Keratinocyte (primary cell): ENCODE measurements around the gene ZDHHC3. TPM values are rescaled to one million over a fixed set of nuclear protein-coding genes. Genes with fewer than 3 reads are reported as not detected.

Source experiments
- DNase-seq: peaks from one replicate; pipeline ENCODE4 v3.0.0-alpha.2; 2011; ENCODE audit warnings: low read depth, missing footprints, low spot score
- FAIRE-seq: peaks from 2 replicates; lab custom pipeline; 2011; peaks lifted over from hg19 to GRCh38; lab: Jason Lieb, UNC
- H2AFZ ChIP-seq: 2 replicates; pipeline ENCODE4 v1.6.0; 2012; ENCODE audit warnings: low read length, control low read depth, inconsistent platforms; ENCODE audit not compliant: control insufficient read depth
- H3K27ac ChIP-seq: 2 replicates; pipeline ENCODE4 v1.5.1; 2011; ENCODE audit warnings: low read length; ENCODE audit not compliant: control insufficient read depth, insufficient read depth
- H3K27me3 ChIP-seq: 3 replicates; pipeline ENCODE4 v1.6.0; 2011; ENCODE audit warnings: low read length; ENCODE audit not compliant: control insufficient read depth, insufficient read depth; ENCODE audit errors: extremely low read depth
- H3K36me3 ChIP-seq, 2 experiments: 2 replicates in 1 of 2; 3 replicates in 1 of 2; pipeline ENCODE4 v1.5.1; 2011; ENCODE audit warnings: low read length in 2 of 2, mild to moderate bottlenecking in 1 of 2; ENCODE audit not compliant: control insufficient read depth in 2 of 2, insufficient read depth in 2 of 2; ENCODE audit errors: extremely low read depth in 1 of 2
- H3K4me1 ChIP-seq: 3 replicates; pipeline ENCODE4 v1.5.1; 2011; ENCODE audit warnings: low read length; ENCODE audit not compliant: control insufficient read depth, insufficient read depth; ENCODE audit errors: extremely low read depth
- H3K4me2 ChIP-seq: 3 replicates; pipeline ENCODE4 v1.6.0; 2011; ENCODE audit warnings: low read depth, low read length; ENCODE audit not compliant: control insufficient read depth, insufficient read depth; ENCODE audit errors: extremely low read depth
- H3K4me3 ChIP-seq, 3 experiments: fragments of 200-600 bp in 1 of 3; sonication (generic) in 1 of 3; 2 replicates in 2 of 3; 3 replicates in 1 of 3; pipeline ENCODE4 v1.5.1; 2011 to 2016; ENCODE audit warnings: low read length in 3 of 3, mild to moderate bottlenecking in 3 of 3, control low read depth in 2 of 3, inconsistent platforms in 1 of 3, low read depth in 1 of 3, mixed read lengths in 1 of 3, mixed run types in 1 of 3, moderate library complexity in 1 of 3; ENCODE audit not compliant: control insufficient read depth in 2 of 3, insufficient read depth in 2 of 3; ENCODE audit errors: extremely low read depth in 1 of 3
- H3K79me2 ChIP-seq: 2 replicates; pipeline ENCODE4 v1.6.0; 2012; ENCODE audit warnings: low read length; ENCODE audit not compliant: control insufficient read depth, insufficient read depth
- H3K9ac ChIP-seq: 3 replicates; pipeline ENCODE4 v1.6.0; 2011; ENCODE audit warnings: low read length; ENCODE audit not compliant: control insufficient read depth, insufficient read depth; ENCODE audit errors: extremely low read depth
- H3K9me1 ChIP-seq: 3 replicates; pipeline ENCODE4 v1.6.0; 2011; ENCODE audit warnings: low read length; ENCODE audit not compliant: control insufficient read depth, insufficient read depth; ENCODE audit errors: extremely low read depth
- H3K9me3 ChIP-seq: 2 replicates; pipeline ENCODE4 v1.5.1; 2012; ENCODE audit warnings: low read depth, low read length; ENCODE audit not compliant: control insufficient read depth
- H4K20me1 ChIP-seq: 3 replicates; pipeline ENCODE4 v1.6.0; 2011; ENCODE audit warnings: low read length; ENCODE audit not compliant: control insufficient read depth, insufficient read depth; ENCODE audit errors: extremely low read depth
- EZH2 ChIP-seq: IDR thresholded peaks from one replicate; pipeline ENCODE4 v1.6.1; 2012; ENCODE audit warnings: inconsistent platforms, mild to moderate bottlenecking, low read length, moderate library complexity
- dilution Hi-C: fragments of 300-500 bp; cut with MboI; formaldehyde crosslinking; loops from one replicate; pipeline ENCODE4 v1.7.0; 2020; ENCODE audit warnings: low sequenced_read_pairs; ENCODE audit not compliant: extremely low pct_ligation_motif_present
- polyA plus RNA-seq, 5 experiments: library from polyadenylated mRNA; depleted of rRNA in 3 of 5; stranded (reverse) in 3 of 5; stranded (forward) in 1 of 5; unstranded in 1 of 5; fragments of >200 nt; gene quantifications; 1 replicate in 1 of 5; 2 replicates in 3 of 5; 3 replicates in 1 of 5; pipeline versions ENCODE4 v1.2.1 to v1.2.3, GENCODE V29; 2011 to 2012; ENCODE audit warnings: missing spikeins in 2 of 5, low read depth in 1 of 5, low replicate concordance in 1 of 5
- TF ChIP-seq, protein P1 (sequence below), 3 experiments: IDR thresholded peaks in 1 of 3; conservative IDR thresholded peaks in 1 of 3; optimal IDR thresholded peaks in 1 of 3; 2 replicates in 2 of 3; 3 replicates in 1 of 3; pipeline versions ENCODE3 to v1.5.1; 2011; ENCODE audit warnings: low read length in 3 of 3, mild to moderate bottlenecking in 3 of 3, moderate library complexity in 2 of 3, control low read depth in 1 of 3, inconsistent platforms in 1 of 3; ENCODE audit not compliant: insufficient read depth in 2 of 3; ENCODE audit errors: extremely low read depth in 1 of 3

ZDHHC3 gene
- polyA plus RNA-seq, 1 donor (not counting 4 experiments of a cell fraction or from before 2014, with no cell fraction given), result 151 TPM

DNA sequence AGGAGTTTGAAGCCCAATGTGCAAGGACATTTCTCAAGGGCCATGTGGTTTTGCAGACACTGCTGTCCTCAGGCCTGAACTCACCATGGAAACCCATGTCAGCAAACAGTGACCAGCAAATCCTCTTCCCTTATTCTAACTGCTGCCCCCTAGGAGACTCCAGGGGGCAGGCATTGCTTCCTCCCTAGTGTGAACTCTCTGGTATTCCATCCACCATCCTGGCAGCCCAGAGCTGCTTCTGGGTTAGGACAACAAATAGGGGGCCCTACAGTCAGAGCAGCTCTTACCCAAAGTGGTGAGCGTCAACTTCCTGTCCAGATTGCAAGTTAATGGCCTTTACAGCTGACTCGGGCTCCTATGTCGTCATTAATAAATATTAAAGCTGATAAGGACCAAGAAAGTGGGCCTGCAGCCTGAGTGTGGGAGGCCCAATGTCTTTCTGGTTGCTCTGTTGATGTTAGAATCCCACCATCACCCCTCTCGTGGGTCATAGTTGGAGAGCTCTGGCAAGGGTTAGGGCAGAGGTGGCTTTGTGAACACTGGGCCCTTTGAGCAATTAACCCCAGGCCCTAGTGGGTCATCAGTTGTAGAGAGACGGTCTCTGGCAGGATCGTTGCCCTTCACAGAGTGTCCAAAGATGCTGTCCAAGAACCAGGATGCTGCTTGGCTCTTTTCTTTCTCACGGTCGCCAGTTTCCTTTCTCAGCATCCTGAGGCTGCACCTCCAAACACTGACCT is 60.1 kb downstream of the ZDHHC3 start:
- FAIRE-seq (no peak), DNase-seq (no peak)
- Histone ChIP-seq H3K36me3 (peaks cover 8 to 14% of the 10 kb centered on the region in 2 experiments), H3K4me2 (no peak overlapping the region), H3K27ac (no peak overlapping the region), H2AFZ (no peak overlapping the region), H4K20me1 (no peaks in the 10 kb centered on the region), H3K27me3 (no peaks in the 10 kb centered on the region), H3K9me1 (no peaks in the 10 kb centered on the region), H3K9ac (no peak overlapping the region), H3K4me1 (no peaks in the 10 kb centered on the region), H3K79me2 (no peaks in the 10 kb centered on the region), H3K4me3 (no peak overlapping the region), H3K9me3 (no peaks in the 10 kb centered on the region)
- TF ChIP-seq, protein P1, sequence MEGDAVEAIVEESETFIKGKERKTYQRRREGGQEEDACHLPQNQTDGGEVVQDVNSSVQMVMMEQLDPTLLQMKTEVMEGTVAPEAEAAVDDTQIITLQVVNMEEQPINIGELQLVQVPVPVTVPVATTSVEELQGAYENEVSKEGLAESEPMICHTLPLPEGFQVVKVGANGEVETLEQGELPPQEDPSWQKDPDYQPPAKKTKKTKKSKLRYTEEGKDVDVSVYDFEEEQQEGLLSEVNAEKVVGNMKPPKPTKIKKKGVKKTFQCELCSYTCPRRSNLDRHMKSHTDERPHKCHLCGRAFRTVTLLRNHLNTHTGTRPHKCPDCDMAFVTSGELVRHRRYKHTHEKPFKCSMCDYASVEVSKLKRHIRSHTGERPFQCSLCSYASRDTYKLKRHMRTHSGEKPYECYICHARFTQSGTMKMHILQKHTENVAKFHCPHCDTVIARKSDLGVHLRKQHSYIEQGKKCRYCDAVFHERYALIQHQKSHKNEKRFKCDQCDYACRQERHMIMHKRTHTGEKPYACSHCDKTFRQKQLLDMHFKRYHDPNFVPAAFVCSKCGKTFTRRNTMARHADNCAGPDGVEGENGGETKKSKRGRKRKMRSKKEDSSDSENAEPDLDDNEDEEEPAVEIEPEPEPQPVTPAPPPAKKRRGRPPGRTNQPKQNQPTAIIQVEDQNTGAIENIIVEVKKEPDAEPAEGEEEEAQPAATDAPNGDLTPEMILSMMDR (optimal IDR thresholded peaks at IDR 0.05 in 1 of 3, IDR thresholded peaks at IDR 0.05 in 1 of 3, conservative IDR thresholded peaks at IDR 0.05 in 1 of 3; ENCODE audit: extremely low read depth in 1 of 3, insufficient read depth in 2 of 3, low read length in 3 of 3), result no peak
- TF ChIP-seq EZH2, result no peak
- dilution Hi-C loops, result no loop called here

DNA sequence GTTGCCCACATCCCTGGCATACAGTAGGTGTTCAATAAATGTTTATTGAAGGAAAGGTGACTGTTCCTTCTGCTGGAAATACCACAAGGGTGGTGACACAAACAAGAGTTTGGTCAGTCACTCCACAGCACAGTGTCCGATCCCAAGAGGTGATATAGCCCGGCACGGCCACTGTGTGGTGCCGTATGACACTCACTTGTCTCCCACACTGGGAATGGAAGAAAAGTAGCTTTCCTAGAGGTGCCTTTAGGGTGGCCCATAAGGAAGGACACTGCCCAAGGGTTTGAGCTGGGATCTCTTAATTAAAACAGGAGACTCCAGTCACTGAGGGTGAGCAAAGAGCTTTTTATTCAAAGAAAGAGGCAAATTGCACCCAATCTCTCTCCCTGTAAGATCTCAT is 61.0 kb downstream of the ZDHHC3 start:
- peaks cover 4% of the 10 kb centered on the region for H3K9me3 ChIP-seq
- FAIRE-seq, result no peak
- peaks cover 8 to 14% of the 10 kb centered on the region in 2 experiments for H3K36me3 ChIP-seq
- no peak for DNase-seq
- H3K79me2 ChIP-seq, result no peaks in the 10 kb centered on the region
- H3K4me1 ChIP-seq, result no peaks in the 10 kb centered on the region
- no peak overlapping the region for H3K27ac ChIP-seq
- no peaks in the 10 kb centered on the region for H4K20me1 ChIP-seq
- no peak overlapping the region for H2AFZ ChIP-seq
- dilution Hi-C loops, result no loop called here
- no peaks in the 10 kb centered on the region for H3K27me3 ChIP-seq
- no peak overlapping the region for H3K4me2 ChIP-seq
- H3K4me3 ChIP-seq, result no peak overlapping the region
- no peak overlapping the region for H3K9ac ChIP-seq
- H3K9me1 ChIP-seq, result no peaks in the 10 kb centered on the region
- no peak for TF ChIP-seq EZH2
- TF ChIP-seq, protein P1 (optimal IDR thresholded peaks at IDR 0.05 in 1 of 3, IDR thresholded peaks at IDR 0.05 in 1 of 3, conservative IDR thresholded peaks at IDR 0.05 in 1 of 3; ENCODE audit: extremely low read depth in 1 of 3, insufficient read depth in 2 of 3, low read length in 3 of 3), result peak; percentile 49 to 80 (median 54)
